ENCODE measurements around the gene GNB1.
A peak's percentile ranks its signal among the peaks of the same experiment; 100 is the strongest.
"Not testable (repeated sequence)": the region's sequence is repeated elsewhere in the genome, so short reads cannot be mapped to it uniquely, and the experiment has no call there.

GNB1 gene

DNA sequence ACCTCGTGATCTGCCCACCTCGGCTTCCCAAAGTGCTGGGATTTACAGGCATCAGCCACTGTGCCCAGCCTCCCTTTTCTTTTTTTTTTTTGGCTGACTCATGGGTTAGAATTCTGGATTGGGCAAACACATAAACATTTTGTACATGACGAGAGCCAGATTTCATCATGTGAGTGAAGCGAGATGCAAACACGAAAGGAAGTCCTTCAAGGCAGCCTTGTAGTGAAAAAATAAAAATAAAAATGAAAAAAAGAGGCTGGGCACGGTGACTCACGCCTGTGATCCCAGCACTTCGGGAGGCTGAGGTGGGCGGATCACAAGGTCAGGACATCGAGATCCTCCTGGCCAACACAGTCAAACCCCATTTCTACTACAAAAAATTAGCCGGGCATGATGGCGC is 149.9 kb downstream of the GNB1 start:
- DNase-seq = peak; percentile 99
- H3K23ac ChIP-seq (ENCODE audit: low read length in 2 of 2); H2BK15ac ChIP-seq (ENCODE audit: low read depth, poor library complexity, severe bottlenecking); H3K79me1 ChIP-seq (replicated peaks; ENCODE audit: low read length, poor library complexity, severe bottlenecking); H2AFZ ChIP-seq (ENCODE audit: low read depth, low read length); H3K14ac ChIP-seq (ENCODE audit: low read length in 2 of 2); H3K4ac ChIP-seq (ENCODE audit: low read depth in 1 of 2, low read length in 2 of 2); H3K27ac ChIP-seq (ENCODE audit: low read length, poor library complexity, severe bottlenecking); H3K9me3 ChIP-seq (ENCODE audit: control insufficient read depth, low read length); H3K27me3 ChIP-seq (ENCODE audit: control insufficient read depth in 1 of 2, insufficient read depth in 1 of 2, low read length in 2 of 2); H3K4me2 ChIP-seq (ENCODE audit: low read length, poor library complexity, severe bottlenecking); H3K4me1 ChIP-seq (ENCODE audit: control insufficient read depth, insufficient read depth, low read depth, low read length); H3K18ac ChIP-seq (ENCODE audit: low read depth in 1 of 2, low read length in 2 of 2); H3K4me3 ChIP-seq (ENCODE audit: insufficient read depth in 1 of 2, low read depth in 1 of 2, low read length in 2 of 2); H2BK12ac ChIP-seq (ENCODE audit: low read length in 2 of 2); H3K9ac ChIP-seq (ENCODE audit: low read length); H2AK5ac ChIP-seq (ENCODE audit: low read length, severe bottlenecking); H4K8ac ChIP-seq (ENCODE audit: low read length); H2BK5ac ChIP-seq (ENCODE audit: low read depth, low read length, poor library complexity, severe bottlenecking); H2BK120ac ChIP-seq (ENCODE audit: low read depth, low read length); H4K91ac ChIP-seq (ENCODE audit: low read length): not testable (repeated sequence)
- H3K36me3 ChIP-seq (ENCODE audit: control insufficient read depth in 1 of 2, insufficient read depth in 2 of 2, low read depth in 1 of 2, low read length in 2 of 2) = peaks cover 7 to 14% of the 10 kb centered on the region in 2 experiments
- WGBS = 8% methylated on average over 10 of the region's 12 CpGs

- H3K36me3 ChIP-seq (ENCODE audit: control insufficient read depth in 1 of 2, insufficient read depth in 2 of 2, low read depth in 1 of 2, low read length in 2 of 2) = peaks cover 15 to 24% of the 10 kb centered on the region in 2 experiments
- H2AFZ ChIP-seq (ENCODE audit: low read depth, low read length); H3K18ac ChIP-seq (ENCODE audit: low read depth in 1 of 2, low read length in 2 of 2); H2BK12ac ChIP-seq (ENCODE audit: low read length in 2 of 2); H3K4me2 ChIP-seq (ENCODE audit: low read length, poor library complexity, severe bottlenecking); DNase-seq; H3K9me3 ChIP-seq (ENCODE audit: control insufficient read depth, low read length); H3K23ac ChIP-seq (ENCODE audit: low read length in 2 of 2); H3K4me1 ChIP-seq (ENCODE audit: control insufficient read depth, insufficient read depth, low read depth, low read length); H4K8ac ChIP-seq (ENCODE audit: low read length); H3K9ac ChIP-seq (ENCODE audit: low read length); H2BK120ac ChIP-seq (ENCODE audit: low read depth, low read length); H3K4me3 ChIP-seq (ENCODE audit: insufficient read depth in 1 of 2, low read depth in 1 of 2, low read length in 2 of 2); H4K91ac ChIP-seq (ENCODE audit: low read length); H3K79me1 ChIP-seq (replicated peaks; ENCODE audit: low read length, poor library complexity, severe bottlenecking); H3K4ac ChIP-seq (ENCODE audit: low read depth in 1 of 2, low read length in 2 of 2); H3K14ac ChIP-seq (ENCODE audit: low read length in 2 of 2); H2AK5ac ChIP-seq (ENCODE audit: low read length, severe bottlenecking); H3K27ac ChIP-seq (ENCODE audit: low read length, poor library complexity, severe bottlenecking); H2BK5ac ChIP-seq (ENCODE audit: low read depth, low read length, poor library complexity, severe bottlenecking); H3K27me3 ChIP-seq (ENCODE audit: control insufficient read depth in 1 of 2, insufficient read depth in 1 of 2, low read length in 2 of 2); H2BK15ac ChIP-seq (ENCODE audit: low read depth, poor library complexity, severe bottlenecking): not testable (repeated sequence)
- WGBS = no CpG with 5 or more reads among the region's 22 CpGs
Measured at GRCh38 chr1:1738799-1739337, 152.0 kb downstream of the GNB1 start.

GRCh38 chr1:1737675-1738590 is 153.0 kb downstream of the GNB1 start:
- H3K27me3 ChIP-seq (ENCODE audit: control insufficient read depth in 1 of 2, insufficient read depth in 1 of 2, low read length in 2 of 2); H4K91ac ChIP-seq (ENCODE audit: low read length); H3K4me1 ChIP-seq (ENCODE audit: control insufficient read depth, insufficient read depth, low read depth, low read length); H2BK12ac ChIP-seq (ENCODE audit: low read length in 2 of 2); DNase-seq; H3K9ac ChIP-seq (ENCODE audit: low read length); H4K8ac ChIP-seq (ENCODE audit: low read length); H3K79me1 ChIP-seq (replicated peaks; ENCODE audit: low read length, poor library complexity, severe bottlenecking); H2BK15ac ChIP-seq (ENCODE audit: low read depth, poor library complexity, severe bottlenecking); H3K4ac ChIP-seq (ENCODE audit: low read depth in 1 of 2, low read length in 2 of 2); H3K4me3 ChIP-seq (ENCODE audit: insufficient read depth in 1 of 2, low read depth in 1 of 2, low read length in 2 of 2); H2AK5ac ChIP-seq (ENCODE audit: low read length, severe bottlenecking); H3K14ac ChIP-seq (ENCODE audit: low read length in 2 of 2); H3K23ac ChIP-seq (ENCODE audit: low read length in 2 of 2); H3K9me3 ChIP-seq (ENCODE audit: control insufficient read depth, low read length); H2BK5ac ChIP-seq (ENCODE audit: low read depth, low read length, poor library complexity, severe bottlenecking); H3K27ac ChIP-seq (ENCODE audit: low read length, poor library complexity, severe bottlenecking); H2AFZ ChIP-seq (ENCODE audit: low read depth, low read length); H2BK120ac ChIP-seq (ENCODE audit: low read depth, low read length); H3K18ac ChIP-seq (ENCODE audit: low read depth in 1 of 2, low read length in 2 of 2); H3K4me2 ChIP-seq (ENCODE audit: low read length, poor library complexity, severe bottlenecking): not testable (repeated sequence)
- H3K36me3 ChIP-seq (ENCODE audit: control insufficient read depth in 1 of 2, insufficient read depth in 2 of 2, low read depth in 1 of 2, low read length in 2 of 2) = peaks cover 19 to 29% of the 10 kb centered on the region in 2 experiments
- WGBS = 94% methylated on average over 12 of the region's 44 CpGs
